Measurements from ENCODE around the gene KCTD17.

Gene KCTD17

GRCh38 chr22:37107816-37108621 lies 56.5 kb downstream of the KCTD17 start:
- DNase-seq, result no peak

- DNase-seq, result no peak
Measured at GRCh38 chr22:37109242-37109917, 57.8 kb downstream of the KCTD17 start, which contains the start of gene TMPRSS6. Gene TMPRSS6 (minus strand): TSS chr22:37109713. CDS start chr22:37103417, 6,296 bp downstream.

- no peak for DNase-seq
Measured at GRCh38 chr22:37111156-37111717, 59.7 kb downstream of the KCTD17 start.

GRCh38 chr22:37112084-37112728 lies 60.7 kb downstream of the KCTD17 start:
- DNase-seq, result no peak

All from T-helper 9 cell (primary cell).